22Rv1 (cell line): ENCODE results near the gene MFSD8.

Experiments used
- H3K27ac ChIP-seq: fragments of 450-650 bp; 2 replicates; pipeline ENCODE4 v1.5.1; 2017
- CTCF ChIP-seq: fragments of 450-650 bp; IDR thresholded peaks from 2 replicates; pipeline ENCODE4 v1.5.1; 2017; ENCODE audit warnings: mild to moderate bottlenecking
- ZFX ChIP-seq: fragments of 450-650 bp; IDR thresholded peaks from 2 replicates; pipeline ENCODE4 v1.6.1; 2017; ENCODE audit warnings: antibody characterized with exemption, borderline replicate concordance

The MFSD8 gene

GRCh38 chr4:127889903-127890302 is 75.1 kb downstream of the MFSD8 start:
- no peak for TF ChIP-seq CTCF
- TF ChIP-seq ZFX, result no peak
- H3K27ac ChIP-seq, result no peak overlapping the region

- no peak overlapping the region for H3K27ac ChIP-seq
- TF ChIP-seq CTCF, result no peak
- TF ChIP-seq ZFX, result no peak
Observed at GRCh38 chr4:127888559-127888958, 76.4 kb downstream of the MFSD8 start.

GRCh38 chr4:127881563-127881864 is 83.5 kb downstream of the MFSD8 start:
- H3K27ac ChIP-seq, result peak overlapping the region; percentile 98
- TF ChIP-seq CTCF (0 out of 2 replicates have a peak, but pooled peaks have one; percentile 0), ZFX (no peak)

- TF ChIP-seq CTCF, result 0 out of 2 replicates have a peak, but pooled peaks have one; percentile 6
- TF ChIP-seq ZFX, result no peak
- peak within 1 kb of the TSS; percentile 98 for H3K27ac ChIP-seq
Observed at GRCh38 chr4:127880763-127881562, 84.0 kb downstream of the MFSD8 start, which contains the start of gene PLK4. Gene PLK4, plus strand, starts transcription at chr4:127880893. Its CDS starts 242 bp downstream, at chr4:127881135.

GRCh38 chr4:127875791-127876190 is 89.2 kb downstream of the MFSD8 start:
- TF ChIP-seq CTCF, result no peak
- no peak overlapping the region for H3K27ac ChIP-seq

GRCh38 chr4:127870688-127871087 is 94.3 kb downstream of the MFSD8 start:
- H3K27ac ChIP-seq, result no peak overlapping the region; the same call in 1 of the 2 replicates
- TF ChIP-seq CTCF (no peak), ZFX (no peak)

- TF ChIP-seq CTCF, result no peak
- H3K27ac ChIP-seq, result no peak overlapping the region
Observed at GRCh38 chr4:127870281-127870680, 94.7 kb downstream of the MFSD8 start.
